Hepatocyte (in vitro differentiated cells): ENCODE results near the gene AKAP13. TPM values are rescaled to one million over a fixed set of nuclear protein-coding genes. Genes with fewer than 3 reads are reported as not detected.

Source experiments
- DNase-seq: peaks from one replicate; pipeline ENCODE4 v3.0.0-alpha.2; 2016; ENCODE audit warnings: low spot score
- H2AFZ ChIP-seq: fragments of 200-600 bp; sonication (generic); 2 replicates; pipeline ENCODE4 v1.6.0; 2016; ENCODE audit warnings: antibody characterized with exemption, mild to moderate bottlenecking
- H3K27ac ChIP-seq: fragments of 200-600 bp; sonication (generic); 2 replicates; pipeline ENCODE4 v1.5.1; 2016; ENCODE audit warnings: mild to moderate bottlenecking
- H3K27me3 ChIP-seq: fragments of 200-600 bp; sonication (generic); 2 replicates; pipeline ENCODE4 v1.6.1; 2016
- H3K36me3 ChIP-seq: fragments of 200-600 bp; sonication (generic); replicated peaks from 2 replicates; pipeline ENCODE4 v1.5.1; 2016; ENCODE audit warnings: low read depth; ENCODE audit not compliant: insufficient read depth
- H3K4me1 ChIP-seq: fragments of 200-600 bp; sonication (generic); 2 replicates; pipeline ENCODE4 v1.5.1; 2016; ENCODE audit warnings: mild to moderate bottlenecking, moderate library complexity; ENCODE audit not compliant: insufficient read depth
- H3K4me2 ChIP-seq: fragments of 200-600 bp; sonication (generic); 2 replicates; pipeline ENCODE4 v1.6.0; 2016
- H3K4me3 ChIP-seq: fragments of 200-600 bp; sonication (generic); 2 replicates; pipeline ENCODE4 v1.5.1; 2016; ENCODE audit warnings: mild to moderate bottlenecking
- H3K79me2 ChIP-seq: fragments of 200-600 bp; sonication (generic); 2 replicates; pipeline ENCODE4 v1.6.0; 2017; ENCODE audit warnings: mild to moderate bottlenecking
- H3K9me2 ChIP-seq: fragments of 200-600 bp; sonication (generic); replicated peaks from 2 replicates; pipeline ENCODE4 v1.6.0; 2017; ENCODE audit warnings: mild to moderate bottlenecking; ENCODE audit not compliant: insufficient read depth
- H3K9me3 ChIP-seq: fragments of 200-600 bp; sonication (generic); 2 replicates; pipeline ENCODE4 v1.5.1; 2016; ENCODE audit warnings: low read depth, mild to moderate bottlenecking
- H4K20me1 ChIP-seq: fragments of 200-600 bp; sonication (generic); 2 replicates; pipeline ENCODE4 v1.6.0; 2016; ENCODE audit warnings: mild to moderate bottlenecking; ENCODE audit not compliant: insufficient read depth, poor library complexity, severe bottlenecking
- EZH2 ChIP-seq: fragments of 200-600 bp; sonication (generic); IDR thresholded peaks from 2 replicates; pipeline ENCODE4 v1.6.1; 2016; ENCODE audit warnings: antibody characterized with exemption, mild to moderate bottlenecking, borderline replicate concordance
- EZH2phosphoT487 ChIP-seq: fragments of 200-600 bp; sonication (generic); IDR thresholded peaks from one replicate; pipeline ENCODE4 v1.6.1; 2018; ENCODE audit warnings: antibody characterized with exemption, mild to moderate bottlenecking, low read depth, moderate library complexity; ENCODE audit not compliant: unreplicated experiment, severe bottlenecking
- WGBS: methylation state at CpG from one replicate; pipeline ENCODE4 v1.1.6; 2016; ENCODE audit warnings: low lambda C conversion rate; ENCODE audit errors: missing lambda C conversion rate; 5-methylcytosine and 5-hydroxymethylcytosine counted together
- polyA plus RNA-seq: library from polyadenylated mRNA; unstranded; fragments of >200 nt; fragmentation: Nextera tagmentation; extraction: Ambion mirVana; gene quantifications from 2 replicates; pipeline ENCODE4 v1.2.1, GENCODE V29; 2016
- total RNA-seq: library from RNA; depleted of rRNA; stranded (reverse); fragments of >200 nt; gene quantifications from 2 replicates; pipeline ENCODE4 v1.2.3, GENCODE V29; 2014
- TF ChIP-seq, protein P1 (sequence below): fragments of 200-600 bp; sonication (generic); IDR thresholded peaks from 2 replicates; pipeline ENCODE4 v1.5.1; 2016; ENCODE audit warnings: antibody characterized with exemption, mild to moderate bottlenecking; ENCODE audit not compliant: poor library complexity

The AKAP13 gene
- total and polyA plus RNA-seq, 2 experiments from 2014 or later = 55.6 to 80.9 TPM

DNA sequence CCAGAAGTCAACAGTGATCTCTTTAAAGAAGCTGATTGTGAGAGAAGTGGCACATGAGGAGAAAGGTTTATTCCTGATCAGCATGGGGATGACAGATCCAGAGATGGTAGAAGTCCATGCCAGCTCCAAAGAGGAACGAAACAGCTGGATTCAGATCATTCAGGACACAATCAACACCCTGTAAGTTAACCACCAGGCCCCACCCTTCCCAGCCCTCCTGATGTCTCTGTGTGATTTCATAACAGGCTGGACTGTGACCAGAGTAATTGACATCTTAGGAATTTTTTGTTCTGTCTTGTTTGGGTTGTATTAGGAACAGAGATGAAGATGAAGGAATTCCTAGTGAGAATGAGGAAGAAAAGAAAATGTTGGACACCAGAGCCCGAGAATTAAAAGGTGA lies 346.7 kb downstream of the AKAP13 start:
- Histone ChIP-seq H4K20me1 (no peaks in the 10 kb centered on the region), H3K4me1 (peaks cover 12% of the 10 kb centered on the region), H3K4me2 (no peak overlapping the region), H3K4me3 (no peak overlapping the region), H3K9me3 (no peaks in the 10 kb centered on the region), H3K27ac (peak overlapping the region; percentile 74), H3K79me2 (no peaks in the 10 kb centered on the region), H3K27me3 (no peaks in the 10 kb centered on the region), H3K9me2 (no peaks in the 10 kb centered on the region), H3K36me3 (peaks cover 9% of the 10 kb centered on the region), H2AFZ (no peak overlapping the region)
- no peak for DNase-seq
- 81% methylated on average over 2 of the region's 2 CpGs for WGBS
- TF ChIP-seq EZH2phosphoT487 (no peak), EZH2 (no peak)
- TF ChIP-seq, protein P1, sequence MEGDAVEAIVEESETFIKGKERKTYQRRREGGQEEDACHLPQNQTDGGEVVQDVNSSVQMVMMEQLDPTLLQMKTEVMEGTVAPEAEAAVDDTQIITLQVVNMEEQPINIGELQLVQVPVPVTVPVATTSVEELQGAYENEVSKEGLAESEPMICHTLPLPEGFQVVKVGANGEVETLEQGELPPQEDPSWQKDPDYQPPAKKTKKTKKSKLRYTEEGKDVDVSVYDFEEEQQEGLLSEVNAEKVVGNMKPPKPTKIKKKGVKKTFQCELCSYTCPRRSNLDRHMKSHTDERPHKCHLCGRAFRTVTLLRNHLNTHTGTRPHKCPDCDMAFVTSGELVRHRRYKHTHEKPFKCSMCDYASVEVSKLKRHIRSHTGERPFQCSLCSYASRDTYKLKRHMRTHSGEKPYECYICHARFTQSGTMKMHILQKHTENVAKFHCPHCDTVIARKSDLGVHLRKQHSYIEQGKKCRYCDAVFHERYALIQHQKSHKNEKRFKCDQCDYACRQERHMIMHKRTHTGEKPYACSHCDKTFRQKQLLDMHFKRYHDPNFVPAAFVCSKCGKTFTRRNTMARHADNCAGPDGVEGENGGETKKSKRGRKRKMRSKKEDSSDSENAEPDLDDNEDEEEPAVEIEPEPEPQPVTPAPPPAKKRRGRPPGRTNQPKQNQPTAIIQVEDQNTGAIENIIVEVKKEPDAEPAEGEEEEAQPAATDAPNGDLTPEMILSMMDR = no peak

DNA sequence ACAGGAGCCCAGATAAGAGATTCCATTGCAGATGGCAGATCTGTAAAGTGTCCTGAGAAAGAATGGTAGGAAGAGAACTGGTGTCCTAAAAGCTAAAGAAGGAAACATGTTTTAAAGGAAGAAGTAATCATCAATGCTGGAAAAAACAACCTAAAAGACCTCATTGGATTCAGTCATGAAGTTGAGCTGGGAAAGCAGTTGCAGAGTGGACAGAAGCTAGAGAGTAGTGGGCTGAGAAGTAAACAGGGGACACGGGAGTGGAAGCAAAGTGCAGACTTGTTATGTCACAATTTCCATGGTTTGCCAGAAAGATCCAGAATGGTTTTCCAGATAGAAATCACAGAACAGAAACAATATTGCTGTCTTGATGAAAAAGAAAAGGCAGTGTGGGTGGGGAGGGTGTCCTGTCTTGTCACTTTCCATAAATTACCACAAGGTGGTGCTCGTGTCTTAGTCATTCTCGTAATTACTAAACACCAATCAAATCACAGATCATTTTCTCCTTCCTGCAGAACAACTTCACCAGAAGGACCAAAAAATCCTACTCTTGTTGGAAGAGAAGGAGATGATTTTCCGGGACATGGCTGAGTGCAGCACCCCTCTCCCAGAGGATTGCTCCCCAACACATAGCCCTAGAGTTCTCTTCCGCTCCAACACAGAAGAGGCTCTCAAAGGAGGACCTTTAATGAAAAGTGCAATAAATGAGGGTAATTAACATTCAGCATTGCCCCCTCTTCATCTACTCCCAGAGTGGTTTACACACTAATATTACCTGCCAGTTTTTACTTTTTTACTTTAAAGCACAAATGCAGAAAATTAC lies 349.8 kb downstream of the AKAP13 start:
- no peaks in the 10 kb centered on the region for H3K9me2 ChIP-seq
- DNase-seq = peak; percentile 79
- H3K4me1 ChIP-seq = peaks cover 6% of the 10 kb centered on the region
- WGBS = 41% methylated on average over 5 of the region's 5 CpGs
- H2AFZ ChIP-seq = no peak overlapping the region
- H3K27ac ChIP-seq = no peak overlapping the region
- no peak overlapping the region for H3K4me2 ChIP-seq
- no peaks in the 10 kb centered on the region for H3K27me3 ChIP-seq
- no peak for TF ChIP-seq EZH2
- TF ChIP-seq, protein P1 = peak; percentile 63
- no peaks in the 10 kb centered on the region for H4K20me1 ChIP-seq
- H3K36me3 ChIP-seq = peaks cover 3% of the 10 kb centered on the region
- H3K79me2 ChIP-seq = no peaks in the 10 kb centered on the region
- H3K4me3 ChIP-seq = no peak overlapping the region
- peaks cover 14% of the 10 kb centered on the region for H3K9me3 ChIP-seq

DNA sequence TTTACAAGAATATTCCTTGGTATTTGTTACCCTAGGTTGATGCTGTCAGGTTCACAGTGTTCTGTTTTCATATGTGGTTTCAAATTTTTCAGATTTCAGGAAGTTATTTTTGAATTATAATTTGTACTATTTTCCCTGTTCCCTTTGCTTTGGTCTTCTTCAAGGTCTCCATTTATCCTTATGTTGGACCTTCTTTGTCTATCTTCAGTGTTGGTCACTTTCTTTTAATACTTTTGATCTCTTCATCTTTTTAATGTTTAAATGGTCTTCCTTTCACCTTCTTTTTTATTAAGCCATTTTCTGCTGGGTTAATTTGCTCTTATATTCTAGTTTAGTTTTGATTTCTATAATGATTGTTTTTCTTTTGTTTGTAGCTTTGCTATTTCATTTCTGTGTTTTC lies 353.0 kb downstream of the AKAP13 start:
- Histone ChIP-seq H3K4me2 (no peak overlapping the region), H3K9me2 (no peaks in the 10 kb centered on the region), H3K9me3 (peaks cover 14% of the 10 kb centered on the region), H3K4me3 (no peak overlapping the region), H2AFZ (no peak overlapping the region), H3K27me3 (no peaks in the 10 kb centered on the region), H3K79me2 (no peaks in the 10 kb centered on the region), H3K36me3 (peaks cover 3% of the 10 kb centered on the region), H3K27ac (no peak overlapping the region), H3K4me1 (no peaks in the 10 kb centered on the region), H4K20me1 (no peaks in the 10 kb centered on the region)
- TF ChIP-seq EZH2phosphoT487 (no peak), EZH2 (no peak)
- TF ChIP-seq, protein P1 = no peak
- DNase-seq = no peak
